Skin epidermis (tissue), 12 donors: Measurements from ENCODE around the gene SERPINA4.
A peak's percentile ranks its signal among the peaks of the same experiment; 100 is the strongest.
"Not testable (repeated sequence)": the region's sequence is repeated elsewhere in the genome, so short reads cannot be mapped to it uniquely, and the experiment has no call there.

Experiments
- H3K27ac ChIP-seq, 21 experiments: fragments of 200-600 bp; sonication (generic) in 11 of 21; one replicate each; pipeline ENCODE4 v1.5.0; 2020; ENCODE audit warnings: mild to moderate bottlenecking in 3 of 21, inconsistent platforms in 2 of 21, moderate library complexity in 2 of 21
- H3K4me3 ChIP-seq, 7 experiments: fragments of 200-600 bp; sonication (generic) in 2 of 7; one replicate each; pipeline ENCODE4 v1.5.0; 2020; ENCODE audit warnings: inconsistent platforms in 2 of 7, mild to moderate bottlenecking in 2 of 7, moderate library complexity in 1 of 7

Gene SERPINA4

DNA sequence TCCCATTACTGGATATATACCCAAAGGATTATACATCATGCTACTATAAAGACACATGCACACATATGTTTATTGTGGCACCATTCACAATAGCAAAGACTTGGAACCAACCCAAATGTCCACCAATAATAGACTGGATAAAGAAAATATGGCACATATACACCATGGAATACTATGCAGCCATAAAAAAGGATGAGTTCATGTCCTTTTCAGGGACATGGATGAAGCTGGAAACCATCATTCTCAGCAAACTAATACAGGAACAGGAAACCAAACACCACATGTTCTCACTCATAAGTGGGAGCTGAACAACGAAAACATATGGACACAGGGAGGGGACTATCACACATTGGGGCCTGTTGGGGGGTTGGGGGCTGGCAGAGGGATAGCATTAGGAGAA lies 47.7 kb downstream of the SERPINA4 start:
- H3K27ac ChIP-seq, H3K4me3 ChIP-seq: not testable (repeated sequence)

DNA sequence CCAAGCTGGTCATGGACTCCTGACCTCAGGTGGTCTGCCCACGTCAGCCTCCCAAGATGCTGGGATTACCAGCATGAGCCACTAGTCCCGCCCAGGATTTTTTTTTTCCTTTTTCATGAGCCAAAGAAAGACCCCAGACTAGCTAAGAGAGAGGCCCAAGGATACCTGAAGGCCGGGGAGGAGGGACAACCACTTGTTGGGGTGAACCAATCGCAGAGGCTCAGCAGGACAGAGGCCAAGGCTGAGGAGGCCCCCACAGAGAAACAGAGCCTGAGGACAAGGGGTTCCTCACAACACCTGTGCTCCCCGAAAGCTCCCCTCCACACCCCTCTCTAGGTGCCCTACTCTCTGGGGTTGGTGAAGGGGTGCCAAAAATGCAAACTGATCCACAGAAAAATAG lies 49.9 kb downstream of the SERPINA4 start:
- H3K4me3 ChIP-seq = no peak overlapping the region
- H3K27ac ChIP-seq = peak overlapping the region in 3 of 21 experiments; percentile 10 to 17 (median 17)

DNA sequence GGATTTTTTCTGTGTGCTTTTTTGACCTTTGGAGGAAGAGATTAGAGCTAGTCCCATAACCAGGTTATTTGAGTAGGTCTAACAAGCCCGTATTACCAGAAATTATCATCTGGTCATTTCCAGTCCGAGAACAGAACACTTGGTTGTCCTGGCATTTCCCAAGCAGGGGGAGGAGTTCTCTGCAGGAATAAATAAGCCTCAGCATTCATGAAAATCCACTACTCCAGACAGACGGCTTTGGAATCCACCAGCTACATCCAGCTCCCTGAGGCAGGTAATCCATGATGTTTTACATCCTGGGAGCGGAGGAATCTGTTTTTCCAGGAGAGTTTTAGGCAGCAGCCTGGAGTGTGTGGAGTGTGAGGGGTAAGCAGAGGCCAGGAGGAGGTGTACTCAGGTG lies 50.9 kb downstream of the SERPINA4 start, which contains the start of gene SERPINA3:
Gene SERPINA3 (plus strand): TSS at position 218 of the 400 bp plus-strand sequence. CDS start 2,051 bp downstream, outside the sequence.
- no peak within 1 kb of the TSS for H3K4me3 ChIP-seq
- H3K27ac ChIP-seq = peak within 1 kb of the TSS in 5 of 21 experiments; percentile 6 to 52 (median 27)

DNA sequence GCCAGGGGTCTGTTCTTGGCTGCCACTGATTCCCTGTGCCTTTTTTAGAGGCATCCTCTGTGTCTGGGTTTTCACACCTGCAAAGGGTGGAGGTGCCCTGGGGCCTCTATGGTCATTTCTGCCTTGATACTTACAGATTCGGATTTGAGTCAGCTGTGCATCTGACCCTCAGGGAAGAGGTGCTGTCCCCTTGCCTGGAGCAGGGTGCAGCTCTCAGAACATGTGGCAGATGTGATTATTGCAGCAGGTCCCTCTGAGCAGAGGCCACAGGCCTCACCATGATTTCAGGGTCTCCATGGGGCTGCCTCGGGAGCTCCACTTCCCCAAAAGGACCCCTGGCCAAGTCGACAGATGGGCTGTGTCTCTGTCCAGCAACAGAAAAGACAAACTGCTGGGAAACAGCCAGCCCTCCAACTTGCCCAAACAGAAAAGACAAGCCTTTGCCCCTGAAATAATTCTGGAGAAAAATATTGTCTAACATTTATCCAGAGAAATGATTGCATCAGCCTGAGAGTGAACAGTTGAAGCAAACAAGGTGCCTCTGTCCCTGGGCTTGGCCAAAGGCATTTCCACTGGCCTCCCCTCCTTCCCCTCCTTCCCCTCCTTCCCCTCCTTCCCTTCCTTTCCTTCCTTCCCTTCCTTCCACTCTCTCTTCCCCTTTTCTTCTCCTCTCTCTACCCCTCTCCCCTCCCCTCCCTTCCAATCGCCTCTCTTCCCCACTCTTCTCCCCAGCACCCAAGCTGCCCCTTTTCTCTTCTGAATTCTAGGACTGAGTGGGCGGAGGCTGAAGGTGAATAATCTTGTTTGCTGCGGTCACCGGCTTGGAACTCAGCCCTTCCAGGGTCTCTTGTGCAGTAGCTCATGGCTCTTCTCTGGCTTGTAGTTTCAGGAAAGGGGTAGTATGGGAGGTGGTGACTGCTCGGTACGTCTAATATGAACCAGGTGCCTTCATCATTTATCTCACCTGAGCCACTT lies 51.6 kb downstream of the SERPINA4 start:
- Histone ChIP-seq H3K4me3 (no peak overlapping the region), H3K27ac (peak overlapping the region in 5 of 21 experiments; percentile 6 to 52 (median 27))

DNA sequence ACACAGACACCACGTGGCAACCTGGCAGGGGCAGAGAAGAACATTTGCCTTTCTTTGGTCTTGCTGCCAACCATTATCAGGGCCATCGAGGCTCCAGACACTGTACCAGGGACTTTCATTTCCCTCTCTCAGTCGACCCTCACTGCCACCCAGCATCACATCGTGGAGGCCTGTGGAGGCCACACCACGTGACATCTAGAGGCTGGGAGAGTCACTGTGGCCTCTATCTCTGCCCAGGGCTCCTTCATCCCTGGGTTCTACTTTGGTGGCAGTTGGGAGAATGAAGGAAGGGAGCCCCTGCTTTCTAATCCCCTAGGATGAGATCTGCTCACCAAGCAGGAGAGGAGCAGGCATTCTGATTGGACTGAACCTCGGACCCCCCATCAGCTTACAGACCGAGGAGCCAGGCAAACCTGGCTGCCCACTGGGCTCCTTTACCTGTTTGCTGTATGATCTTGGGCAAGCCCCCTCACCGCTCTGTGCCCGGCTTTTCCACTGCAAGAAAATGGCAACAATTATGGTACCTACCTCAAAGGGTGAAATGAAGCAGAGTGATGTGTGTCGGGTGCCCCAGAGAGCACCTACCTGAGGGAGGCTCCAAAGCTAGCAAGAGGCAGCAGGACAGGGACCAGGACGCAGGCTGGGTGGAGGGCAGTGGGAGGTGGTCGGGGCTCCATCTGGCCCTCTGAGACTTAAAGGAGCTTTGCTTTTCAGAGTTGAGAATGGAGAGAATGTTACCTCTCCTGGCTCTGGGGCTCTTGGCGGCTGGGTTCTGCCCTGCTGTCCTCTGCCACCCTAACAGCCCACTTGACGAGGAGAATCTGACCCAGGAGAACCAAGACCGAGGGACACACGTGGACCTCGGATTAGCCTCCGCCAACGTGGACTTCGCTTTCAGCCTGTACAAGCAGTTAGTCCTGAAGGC lies 52.7 kb downstream of the SERPINA4 start:
- Histone ChIP-seq H3K4me3 (no peak overlapping the region), H3K27ac (peak overlapping the region in 1 of 21 experiments; percentile 6)

DNA sequence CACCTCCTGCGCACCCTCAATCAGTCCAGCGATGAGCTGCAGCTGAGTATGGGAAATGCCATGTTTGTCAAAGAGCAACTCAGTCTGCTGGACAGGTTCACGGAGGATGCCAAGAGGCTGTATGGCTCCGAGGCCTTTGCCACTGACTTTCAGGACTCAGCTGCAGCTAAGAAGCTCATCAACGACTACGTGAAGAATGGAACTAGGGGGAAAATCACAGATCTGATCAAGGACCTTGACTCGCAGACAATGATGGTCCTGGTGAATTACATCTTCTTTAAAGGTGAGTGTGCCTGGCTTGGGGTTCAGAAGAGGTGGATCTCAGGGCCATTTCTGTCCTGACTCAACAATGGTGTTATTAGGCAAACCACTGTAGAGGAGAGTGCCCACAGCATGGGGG lies 53.6 kb downstream of the SERPINA4 start:
- no peak overlapping the region for H3K4me3 ChIP-seq
- no peak overlapping the region for H3K27ac ChIP-seq

DNA sequence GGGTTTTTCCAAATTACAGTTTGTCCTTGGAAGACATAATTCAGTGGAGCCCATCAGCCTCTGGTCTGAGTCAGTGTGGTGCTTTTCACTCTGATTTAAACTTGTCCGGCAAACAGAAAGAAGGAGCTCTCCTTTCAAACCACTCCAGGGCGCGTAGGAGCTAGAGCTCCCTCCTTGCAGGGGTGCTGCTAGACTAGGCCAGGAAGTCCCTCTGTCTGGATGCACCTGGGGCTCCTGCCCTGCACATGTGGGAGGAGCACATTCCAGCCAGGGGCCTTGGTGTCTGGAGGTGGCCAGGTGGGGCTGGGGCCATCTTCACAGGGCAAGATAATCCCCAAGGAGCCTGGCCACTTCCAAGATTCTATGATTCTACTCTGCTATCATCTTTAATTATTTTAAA lies 54.0 kb downstream of the SERPINA4 start:
- H3K27ac ChIP-seq = no peak overlapping the region
- no peak overlapping the region for H3K4me3 ChIP-seq

DNA sequence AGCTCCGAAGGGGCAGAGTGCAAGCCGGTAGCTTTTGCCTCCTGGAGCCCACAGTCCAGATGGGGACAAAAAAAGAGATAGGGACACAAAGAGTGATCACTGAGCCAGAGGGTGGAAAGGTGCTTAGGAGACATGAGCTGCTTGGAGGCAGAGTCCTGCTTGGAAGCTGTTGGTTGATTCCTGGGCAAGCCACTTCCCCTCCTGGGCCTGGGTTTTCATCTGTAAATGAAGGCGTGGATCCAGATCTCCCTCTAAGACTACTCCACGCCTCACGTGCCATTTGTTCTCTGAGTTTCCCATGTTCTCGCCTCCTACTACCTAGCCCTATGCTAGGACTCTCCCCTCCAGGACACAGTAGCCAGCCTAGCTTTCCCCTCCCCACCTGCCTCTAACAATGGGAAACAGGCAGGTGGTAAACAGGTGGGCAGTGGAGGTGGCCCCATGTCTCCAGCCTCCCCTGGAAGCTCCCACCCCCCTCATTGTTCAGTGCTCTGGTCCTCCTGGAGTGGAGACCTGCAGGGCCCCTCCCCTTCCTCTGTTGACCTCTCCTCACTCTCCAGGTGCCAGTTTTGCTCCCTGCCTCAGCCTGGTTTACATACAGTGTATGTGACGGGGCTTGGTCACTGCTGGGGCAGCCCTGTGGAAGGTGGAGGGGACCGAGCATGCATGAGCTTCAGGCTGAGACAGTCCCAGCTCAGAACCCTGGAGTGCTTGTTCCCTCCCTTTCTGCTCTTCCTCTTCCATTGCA lies 54.8 kb downstream of the SERPINA4 start:
- Histone ChIP-seq H3K4me3 (no peak overlapping the region), H3K27ac (no peak overlapping the region)

DNA sequence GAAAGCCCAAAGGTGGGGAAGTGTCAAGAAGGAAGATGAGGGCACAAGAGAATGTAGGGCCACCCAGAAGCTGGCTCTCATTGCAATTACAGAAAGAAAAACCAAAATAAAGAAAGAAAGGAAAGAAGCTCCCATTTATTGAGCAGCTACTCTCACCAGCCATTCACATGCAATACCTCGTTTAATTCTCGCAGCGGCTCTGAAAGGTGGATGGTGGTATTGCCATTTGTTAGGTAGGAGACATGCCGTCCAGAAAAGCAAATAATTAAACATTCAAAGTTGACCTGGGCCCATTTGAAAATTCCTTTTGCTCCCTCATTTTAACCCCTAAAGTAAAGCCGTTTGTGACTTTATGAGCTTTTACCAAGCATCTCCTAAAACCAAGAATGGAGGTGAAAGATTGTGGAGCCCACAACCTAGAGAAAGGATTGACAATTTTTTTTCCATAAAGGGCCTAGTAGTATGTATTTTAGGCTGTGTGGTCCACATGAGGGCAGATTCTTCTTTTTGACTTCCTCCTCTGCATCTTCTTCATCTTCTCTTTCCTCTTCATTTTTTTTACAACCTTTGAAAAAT lies 56.2 kb downstream of the SERPINA4 start:
- Histone ChIP-seq H3K4me3 (no peak overlapping the region), H3K27ac (no peak overlapping the region)

DNA sequence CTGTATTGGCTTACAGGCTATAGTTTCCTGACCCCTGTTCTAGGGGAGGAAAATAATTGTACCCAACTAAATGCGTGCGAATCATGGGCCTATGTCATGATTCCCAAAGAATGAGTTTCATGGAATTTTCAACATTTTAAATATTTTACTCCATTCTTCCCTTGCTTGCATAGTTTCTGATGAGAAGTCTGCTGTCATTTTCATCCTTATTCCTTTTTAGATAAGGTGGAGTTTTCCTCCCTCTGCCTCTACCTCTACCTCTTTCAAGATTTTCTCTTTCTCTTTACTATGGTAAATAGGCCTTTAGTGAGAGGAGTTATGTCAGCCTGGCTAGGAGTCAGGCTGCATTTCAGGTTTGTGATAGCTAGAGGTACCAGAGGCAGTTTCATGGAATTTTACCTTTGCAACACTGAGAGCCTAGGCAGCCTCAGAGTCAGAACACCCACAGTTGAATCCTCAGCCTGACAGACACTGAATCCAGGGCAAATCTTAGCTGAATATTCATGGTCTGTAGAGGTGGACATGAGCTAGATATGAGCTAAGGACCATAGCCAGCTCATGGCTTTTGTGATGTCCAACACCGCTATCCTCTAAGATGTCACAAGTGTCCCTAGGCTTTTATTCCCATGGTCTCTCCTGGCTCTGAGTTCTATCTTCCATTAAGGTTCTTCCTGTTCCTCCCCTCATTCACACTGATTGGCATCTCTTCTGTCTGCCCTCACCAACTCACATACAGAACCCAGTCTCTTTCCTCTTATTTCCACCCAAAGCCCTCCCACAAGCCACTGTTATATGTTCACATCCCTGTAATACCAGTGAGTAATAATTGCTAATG lies 57.0 kb downstream of the SERPINA4 start:
- no peak overlapping the region for H3K4me3 ChIP-seq
- no peak overlapping the region for H3K27ac ChIP-seq

DNA sequence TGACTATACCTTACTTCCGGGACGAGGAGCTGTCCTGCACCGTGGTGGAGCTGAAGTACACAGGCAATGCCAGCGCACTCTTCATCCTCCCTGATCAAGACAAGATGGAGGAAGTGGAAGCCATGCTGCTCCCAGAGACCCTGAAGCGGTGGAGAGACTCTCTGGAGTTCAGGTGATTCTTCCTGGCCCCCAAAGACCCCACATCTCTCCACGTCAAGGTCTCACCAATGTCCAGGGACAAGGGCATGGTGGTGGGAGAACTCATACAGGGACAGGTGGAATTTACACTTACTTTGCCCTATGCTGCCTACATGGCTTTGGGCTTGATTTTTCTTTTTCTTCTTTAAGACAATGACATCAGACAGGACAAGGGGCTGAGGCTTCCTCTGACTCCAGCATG lies 58.1 kb downstream of the SERPINA4 start:
- no peak overlapping the region for H3K4me3 ChIP-seq
- H3K27ac ChIP-seq = no peak overlapping the region
